GM18867 (cell line): Measurements from ENCODE around the gene PRSS22.

Experiments
- ATAC-seq: cut with Tn5 transposase; IDR thresholded peaks from one replicate; pipeline ENCODE4 v1.9.1; 2021; ENCODE audit warnings: mild to moderate bottlenecking, moderate library complexity; ENCODE audit not compliant: unreplicated experiment

The PRSS22 gene

DNA sequence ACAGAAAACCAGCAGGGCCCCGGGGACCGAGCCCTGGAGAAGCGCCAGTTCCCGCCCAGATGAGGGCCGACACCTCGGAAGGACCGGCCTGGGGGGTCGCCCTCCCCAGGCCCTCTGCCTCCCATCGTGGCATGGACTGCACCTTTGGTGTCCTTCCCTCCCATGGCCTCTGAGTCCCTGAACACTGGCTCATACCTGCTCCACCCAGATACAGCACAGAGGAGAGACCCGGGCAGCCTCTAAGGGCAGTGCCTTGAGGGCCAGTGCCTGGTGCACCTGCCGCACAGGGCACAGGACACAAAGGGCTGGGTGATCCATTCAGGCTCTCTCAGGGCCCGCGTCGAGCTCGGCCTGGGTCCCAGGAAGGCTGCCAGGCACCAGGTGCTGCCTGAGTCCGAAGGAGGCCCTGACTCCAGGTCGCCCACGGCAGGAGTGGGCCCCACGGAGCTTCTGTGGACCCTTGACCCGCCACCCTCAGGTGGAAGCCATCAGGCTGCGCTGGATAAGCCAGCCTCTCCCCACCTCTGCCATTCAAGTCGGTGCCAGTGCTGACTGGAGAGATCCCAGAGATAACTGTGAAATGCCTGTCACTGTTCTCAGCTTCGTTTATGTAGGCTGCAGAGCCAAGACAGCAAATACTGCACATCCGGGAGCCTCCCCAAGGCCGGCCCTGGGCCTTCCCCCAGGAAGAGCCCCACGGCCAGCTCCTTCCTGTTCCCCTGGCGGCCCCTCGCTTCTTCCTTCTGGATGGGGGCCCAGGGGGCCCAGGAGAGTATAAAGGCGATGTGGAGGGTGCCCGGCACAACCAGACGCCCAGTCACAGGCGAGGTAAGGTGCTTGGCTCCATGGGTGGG, 28.2 kb downstream of the PRSS22 start, which contains the start of gene ZG16B:
Gene ZG16B, plus strand, starts transcription at position 803 of the 854 bp plus-strand sequence. CDS start 139 bp downstream, outside the sequence.
- ATAC-seq = no peak

DNA sequence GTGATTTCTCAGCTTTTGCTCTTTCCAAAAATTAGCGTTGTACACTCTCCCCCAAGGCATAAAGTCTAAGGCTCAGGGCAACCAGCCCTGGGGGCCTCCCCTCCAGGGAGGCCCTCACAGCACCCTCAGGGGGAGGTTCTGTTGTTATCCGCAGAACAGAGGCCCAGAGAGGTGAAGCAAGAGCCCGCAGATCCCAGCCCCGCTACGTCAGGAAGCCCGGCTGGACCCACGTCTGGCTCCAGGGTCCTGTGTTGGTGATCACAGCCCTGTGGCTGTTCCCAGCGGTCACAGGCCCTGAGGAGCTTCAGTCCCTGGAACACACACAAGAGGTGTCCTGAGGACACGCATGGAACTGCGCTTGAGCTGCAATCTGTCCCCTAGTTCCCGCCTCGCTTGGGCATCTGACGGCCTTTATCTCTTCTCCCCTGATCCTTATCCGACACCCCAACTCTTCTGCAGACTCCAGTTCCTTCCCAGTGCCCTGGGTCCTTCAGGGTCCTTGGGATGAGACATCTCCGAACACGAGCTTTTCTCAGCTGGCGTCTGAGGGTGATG, 29.0 kb downstream of the PRSS22 start:
- ATAC-seq = no peak

DNA sequence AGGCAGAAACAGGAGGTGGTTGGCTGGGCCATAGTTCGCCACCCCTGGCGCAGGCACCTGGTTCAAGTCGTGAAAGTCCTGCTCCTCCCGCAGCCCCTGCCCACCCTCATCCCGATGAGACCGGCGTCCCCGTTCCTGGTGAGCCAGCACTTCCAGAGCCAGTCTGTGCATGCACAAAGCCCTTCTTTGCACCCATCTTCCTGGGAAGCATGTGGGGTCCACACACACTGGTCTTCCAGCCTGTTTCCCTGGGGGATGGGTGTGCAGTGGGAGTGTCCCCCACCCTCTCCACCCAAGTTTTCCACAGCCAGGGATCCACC, 29.5 kb downstream of the PRSS22 start:
- no peak for ATAC-seq

DNA sequence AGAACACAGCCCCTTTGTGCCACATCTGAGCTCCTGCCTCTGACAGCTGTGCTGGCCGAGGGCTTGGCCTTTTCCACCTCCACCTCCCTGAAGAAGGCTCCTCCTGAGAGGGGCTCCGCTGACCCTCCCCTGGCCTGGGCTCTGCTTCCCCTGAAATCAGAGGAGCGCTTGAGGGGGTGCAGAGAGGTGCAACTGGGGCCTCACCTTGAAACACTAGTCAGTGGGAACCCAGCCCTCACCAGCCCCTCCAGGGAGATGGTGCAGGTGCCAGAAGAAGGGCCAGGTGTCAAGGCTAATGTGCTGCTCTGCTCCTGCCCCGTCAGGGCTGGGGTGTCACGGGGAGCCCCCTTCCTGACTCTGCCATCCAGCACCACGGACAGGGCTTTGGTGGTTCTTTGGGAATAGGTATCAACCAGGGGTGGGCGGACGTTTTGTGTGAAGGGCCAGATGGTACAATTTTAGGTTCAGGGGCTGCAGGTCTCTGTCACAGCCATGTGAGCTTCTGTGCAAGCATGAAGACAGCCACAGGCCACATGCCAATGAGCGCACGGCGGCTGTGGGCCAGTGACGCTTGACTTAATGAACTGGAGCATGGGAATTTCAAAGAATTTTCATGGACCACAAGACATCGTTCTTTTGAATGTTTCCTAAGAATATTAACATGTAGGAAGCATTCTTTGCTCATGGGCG, 30.0 kb downstream of the PRSS22 start:
- no peak for ATAC-seq

DNA sequence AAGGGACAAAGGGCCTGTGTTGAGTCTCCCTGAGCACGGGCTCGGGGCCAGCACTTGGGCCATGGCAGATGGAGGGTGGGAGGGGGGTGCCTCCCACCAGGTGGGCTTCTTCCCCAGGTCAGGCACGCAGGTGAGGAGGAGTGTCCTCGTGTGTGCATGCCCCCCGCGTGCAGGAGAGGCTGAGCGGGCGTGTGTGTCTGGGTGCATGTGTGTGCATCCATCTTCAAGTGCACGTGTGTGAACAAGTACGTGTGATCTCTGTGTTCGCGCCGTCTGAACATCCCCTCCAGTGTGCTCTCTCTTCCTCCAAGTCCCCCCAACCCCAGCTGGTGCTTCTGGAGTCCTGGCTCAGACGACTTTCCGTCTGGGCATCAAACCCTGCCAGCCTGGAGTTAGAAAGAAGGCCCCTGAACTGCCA, 30.6 kb downstream of the PRSS22 start:
- no peak for ATAC-seq

DNA sequence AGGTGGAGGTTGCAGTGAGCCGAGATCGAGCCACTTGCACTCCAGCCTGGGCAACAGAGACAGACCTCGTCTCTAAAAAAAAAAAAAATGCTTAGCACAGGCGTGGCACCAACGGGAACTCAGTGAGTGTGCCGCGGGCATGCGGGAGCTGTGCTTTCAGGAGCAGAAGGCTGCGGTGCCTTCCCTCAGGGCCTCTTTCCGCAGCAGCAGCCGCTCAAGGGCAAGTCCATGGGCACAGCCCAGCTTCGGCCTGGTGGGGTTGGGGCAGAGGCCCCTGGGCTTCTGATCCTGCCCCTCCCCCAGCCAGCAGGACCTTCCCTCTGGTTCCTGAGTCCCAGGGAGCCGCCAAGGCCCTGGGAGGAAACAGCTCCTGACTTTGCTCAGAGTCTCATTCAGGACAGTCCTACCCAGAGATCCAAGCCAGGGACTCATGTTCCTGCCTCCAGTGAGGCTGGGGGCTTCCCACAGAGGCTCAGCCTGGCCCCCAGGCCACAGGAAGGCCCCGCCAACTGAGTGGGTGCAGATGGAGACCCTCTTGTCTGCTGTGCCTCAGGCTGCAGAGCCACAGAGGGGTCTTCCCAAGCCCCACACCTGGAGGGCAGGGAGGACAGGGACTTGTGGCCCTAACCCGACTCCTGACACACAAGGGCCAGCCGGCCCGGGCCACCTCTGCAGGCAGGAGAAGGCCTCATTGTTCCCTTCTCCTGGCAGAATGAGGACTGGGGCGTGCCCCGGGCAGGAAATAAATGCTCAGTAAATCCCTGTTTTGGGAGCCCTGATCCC, 31.2 kb downstream of the PRSS22 start:
- no peak for ATAC-seq

DNA sequence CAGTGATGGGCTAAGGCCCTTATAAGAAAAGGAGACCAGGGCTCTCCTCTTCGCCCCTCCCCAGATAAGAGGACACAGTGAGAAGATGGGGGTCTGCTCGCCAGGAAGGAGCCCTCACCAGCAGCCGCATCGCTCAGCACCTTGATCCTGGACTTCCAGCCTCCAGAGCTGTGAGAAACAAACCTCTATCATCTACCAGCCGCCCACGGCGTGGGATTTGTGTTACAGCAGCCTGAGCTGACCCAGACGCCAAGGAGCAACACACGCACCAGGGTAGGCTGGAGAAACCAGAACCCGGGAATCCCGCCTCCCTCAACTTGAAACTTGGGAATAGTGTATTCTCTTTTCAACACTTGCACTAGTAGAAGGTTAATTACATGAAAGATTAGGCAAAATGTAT, 32.1 kb downstream of the PRSS22 start:
- no peak for ATAC-seq

DNA sequence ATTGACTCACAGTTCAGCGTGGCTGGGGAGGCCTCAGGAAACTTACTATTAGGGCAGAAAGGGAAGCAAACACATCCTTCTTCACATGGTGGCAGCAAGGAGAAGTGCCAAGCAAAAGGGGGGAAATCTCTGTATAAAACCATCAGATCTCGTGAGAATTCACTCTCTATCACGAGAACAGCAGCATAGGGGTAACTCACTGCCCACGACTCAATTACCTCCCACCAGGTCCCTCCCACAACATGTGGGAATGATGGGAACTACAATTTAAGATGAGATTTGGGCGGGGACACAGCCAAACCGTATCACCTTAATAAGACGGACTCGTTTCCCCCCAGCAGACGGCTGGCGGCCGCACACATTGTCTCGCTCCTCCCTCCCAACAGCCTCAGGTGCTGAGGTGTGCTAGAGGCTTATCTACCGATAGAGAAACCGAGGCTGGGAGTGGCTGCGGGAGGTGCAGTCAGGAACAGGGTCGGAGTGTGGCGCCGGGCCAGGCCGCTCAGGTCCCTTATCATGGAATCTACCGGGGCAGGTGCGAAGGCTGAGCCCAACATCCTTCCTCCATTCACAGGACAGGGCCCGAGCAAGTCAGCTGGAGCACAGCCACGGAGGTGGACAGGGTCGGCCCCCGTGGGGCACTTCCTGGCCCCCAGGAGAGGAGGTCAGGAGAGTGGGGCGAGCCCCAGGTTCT, 32.8 kb downstream of the PRSS22 start:
- ATAC-seq = no peak

DNA sequence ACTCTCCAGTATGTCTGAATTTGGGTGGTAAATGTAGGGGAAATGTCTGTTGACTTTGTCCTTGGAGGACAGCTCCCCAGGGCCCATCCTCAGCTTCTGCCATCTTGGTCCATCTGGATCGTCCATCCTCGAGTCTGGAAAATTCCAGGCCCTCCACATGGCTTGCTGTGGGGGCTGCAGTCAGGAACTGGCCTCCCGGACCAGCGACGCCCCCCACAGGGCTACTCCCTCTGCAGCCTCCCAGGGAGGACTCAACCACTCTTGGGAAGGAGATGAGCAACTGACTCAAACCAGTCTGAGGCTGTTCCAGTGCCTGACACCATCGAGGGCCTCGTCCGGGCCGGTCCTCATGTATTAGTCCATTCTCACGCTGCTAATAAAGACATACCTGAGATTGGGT, 33.3 kb downstream of the PRSS22 start:
- ATAC-seq = no peak

DNA sequence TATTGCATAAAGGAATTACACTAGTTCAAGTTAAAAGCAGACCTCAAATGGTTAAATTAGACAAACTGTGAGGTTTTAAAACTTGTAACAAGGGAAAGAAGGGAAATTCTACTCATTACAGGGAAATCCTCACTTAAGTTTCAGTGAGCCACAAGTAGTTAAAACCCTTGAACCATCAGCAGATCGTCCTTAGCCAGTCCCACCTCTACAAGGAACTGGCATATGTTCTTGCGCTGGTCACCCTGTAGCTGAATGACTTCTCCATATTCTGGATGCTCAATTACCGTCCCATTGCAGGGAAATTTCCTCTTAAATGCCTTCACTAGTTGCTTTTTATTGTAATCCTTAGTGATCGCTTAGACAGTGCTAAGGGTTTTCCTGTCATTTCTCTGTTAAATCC, 35.5 kb downstream of the PRSS22 start:
- no peak for ATAC-seq

DNA sequence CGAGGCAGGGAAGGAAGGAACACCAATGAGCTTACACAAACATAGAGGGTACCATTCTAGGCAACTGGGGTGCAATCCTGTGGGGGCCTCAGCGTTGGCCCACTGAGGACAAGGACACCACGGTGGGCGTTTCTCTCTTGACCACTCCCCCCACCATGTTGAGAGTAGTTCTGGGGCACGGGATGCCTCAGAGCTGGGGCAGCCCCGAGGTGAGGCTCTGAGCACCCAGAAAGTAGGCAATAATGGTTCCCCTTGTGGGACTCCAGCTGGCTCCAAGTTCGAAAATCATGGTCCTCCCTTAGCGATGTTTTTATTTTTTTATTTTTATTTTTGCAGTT, 35.8 kb downstream of the PRSS22 start:
- ATAC-seq = no peak

DNA sequence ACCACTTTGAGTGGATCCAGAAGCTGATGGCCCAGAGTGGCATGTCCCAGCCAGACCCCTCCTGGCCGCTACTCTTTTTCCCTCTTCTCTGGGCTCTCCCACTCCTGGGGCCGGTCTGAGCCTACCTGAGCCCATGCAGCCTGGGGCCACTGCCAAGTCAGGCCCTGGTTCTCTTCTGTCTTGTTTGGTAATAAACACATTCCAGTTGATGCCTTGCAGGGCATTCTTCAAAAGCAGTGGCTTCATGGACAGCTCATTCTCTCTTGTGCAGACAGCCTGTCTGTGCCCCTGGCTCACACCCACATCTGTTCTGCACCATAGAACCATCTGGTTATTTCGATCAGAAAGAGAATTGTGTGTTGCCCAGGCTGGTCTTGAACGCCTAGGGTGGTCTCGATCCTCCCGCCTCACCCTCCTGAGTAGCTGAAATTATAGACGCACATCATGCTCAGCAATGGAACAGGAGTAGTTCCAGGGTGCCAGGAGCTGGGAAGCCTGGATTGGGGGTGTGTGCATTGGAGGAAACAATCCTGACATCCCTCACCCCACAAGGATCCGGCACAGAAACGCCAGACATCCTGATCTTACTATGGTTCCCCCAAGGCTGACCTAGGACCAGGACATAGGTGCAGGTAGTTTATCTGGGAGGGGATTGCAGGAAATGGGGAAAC, 36.3 kb downstream of the PRSS22 start:
- ATAC-seq = no peak

DNA sequence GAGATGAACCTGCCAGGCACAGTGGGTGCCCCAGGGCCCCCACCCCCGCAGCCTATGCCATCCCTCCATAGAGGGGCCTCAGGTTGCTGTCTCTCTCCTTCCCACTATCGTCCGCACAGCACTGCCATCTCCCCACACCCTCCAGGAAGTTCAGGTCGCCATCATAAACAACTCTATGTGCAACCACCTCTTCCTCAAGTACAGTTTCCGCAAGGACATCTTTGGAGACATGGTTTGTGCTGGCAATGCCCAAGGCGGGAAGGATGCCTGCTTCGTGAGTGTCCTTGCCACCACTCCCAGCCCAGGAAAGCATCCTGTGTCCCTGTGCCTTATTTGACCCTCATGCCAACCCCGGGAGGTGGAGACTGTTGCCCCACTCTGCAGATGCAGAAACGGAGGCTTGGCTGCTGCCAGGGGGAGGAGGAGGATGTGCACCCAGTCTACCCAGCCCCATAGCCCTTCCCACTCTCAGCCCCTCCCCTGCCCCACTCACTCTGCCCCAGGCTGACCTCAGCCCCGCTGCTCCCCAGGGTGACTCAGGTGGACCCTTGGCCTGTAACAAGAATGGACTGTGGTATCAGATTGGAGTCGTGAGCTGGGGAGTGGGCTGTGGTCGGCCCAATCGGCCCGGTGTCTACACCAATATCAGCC, 37.0 kb downstream of the PRSS22 start:
- no peak for ATAC-seq

DNA sequence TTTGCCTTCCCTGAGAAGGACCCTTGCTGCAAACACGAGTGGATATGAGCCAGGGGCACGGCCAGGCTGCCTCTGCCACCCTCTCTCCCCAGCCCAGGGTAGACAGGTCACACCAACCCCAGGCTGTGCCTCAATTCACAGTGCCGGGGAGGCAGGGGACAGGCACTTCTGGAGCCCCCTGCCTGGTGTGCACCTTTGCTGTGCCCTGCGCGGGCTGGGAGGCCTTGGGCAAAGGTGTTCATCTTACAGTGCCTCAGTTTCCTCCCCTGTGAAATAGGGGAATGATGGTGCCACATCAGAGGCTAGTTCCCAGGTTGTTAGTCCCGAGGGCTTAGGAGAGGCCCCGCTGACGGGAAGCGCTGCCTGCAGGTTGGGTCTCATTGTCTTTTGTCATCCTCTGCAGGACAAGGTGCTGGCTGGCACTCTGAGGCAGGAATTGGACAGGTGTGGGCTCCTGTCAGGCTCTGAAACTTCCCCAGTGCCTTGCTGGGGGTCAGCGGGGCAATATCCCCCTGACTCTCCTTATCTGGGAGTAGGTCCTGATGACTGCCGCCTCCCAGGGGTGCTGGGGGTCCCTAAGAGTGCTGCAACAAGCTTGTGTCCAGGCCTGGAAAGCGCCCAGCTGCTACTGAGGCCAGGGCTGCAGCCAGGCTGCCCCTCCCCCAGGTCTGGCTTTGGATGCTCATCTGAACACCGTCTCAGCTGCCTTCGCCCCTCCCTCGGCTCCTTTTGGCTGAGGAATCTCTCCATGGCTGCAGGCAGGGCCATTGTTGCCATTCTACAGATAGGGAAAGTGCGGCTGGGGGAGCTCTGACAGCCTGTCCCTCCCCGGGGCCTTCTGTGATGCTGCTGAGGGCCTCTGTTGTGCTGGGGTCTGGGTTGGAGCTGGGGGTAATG, 37.8 kb downstream of the PRSS22 start:
- ATAC-seq = no peak

DNA sequence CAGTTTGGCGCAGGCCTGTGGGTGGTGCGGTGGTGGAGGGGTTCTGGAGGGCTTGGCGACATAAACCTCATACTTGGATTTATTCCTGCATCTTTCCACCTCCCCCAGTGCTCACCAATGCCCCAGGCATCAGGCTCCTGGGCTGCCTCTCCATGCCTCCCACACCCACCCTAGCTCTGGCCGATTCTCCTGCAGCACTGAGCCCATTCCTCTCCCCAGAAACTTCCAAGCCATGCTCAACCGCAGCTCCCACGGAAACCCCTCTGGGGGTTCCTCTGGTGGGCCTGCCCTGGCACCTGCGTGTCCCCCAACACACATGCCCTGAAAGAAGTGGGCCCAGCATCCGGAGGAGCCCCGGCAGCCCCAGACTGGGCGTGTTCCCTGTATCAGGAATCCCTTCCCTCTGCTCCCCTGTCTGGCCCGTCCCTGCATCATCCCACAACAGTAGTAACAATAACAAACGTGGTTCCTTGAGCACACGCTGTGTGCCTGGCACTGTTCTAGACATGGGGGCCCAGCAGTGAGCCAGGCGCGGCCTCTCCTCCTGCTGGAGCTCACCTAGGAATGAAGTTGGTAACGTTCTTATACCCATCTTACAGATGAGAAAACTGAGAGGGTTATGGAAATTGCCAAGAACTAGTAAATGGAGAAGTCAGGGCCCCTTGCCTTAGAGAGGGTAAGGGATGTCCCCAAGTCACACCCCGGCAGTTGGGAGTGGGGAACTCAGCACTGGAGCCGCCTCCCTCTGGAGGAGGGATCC, 38.6 kb downstream of the PRSS22 start:
- ATAC-seq = no peak

DNA sequence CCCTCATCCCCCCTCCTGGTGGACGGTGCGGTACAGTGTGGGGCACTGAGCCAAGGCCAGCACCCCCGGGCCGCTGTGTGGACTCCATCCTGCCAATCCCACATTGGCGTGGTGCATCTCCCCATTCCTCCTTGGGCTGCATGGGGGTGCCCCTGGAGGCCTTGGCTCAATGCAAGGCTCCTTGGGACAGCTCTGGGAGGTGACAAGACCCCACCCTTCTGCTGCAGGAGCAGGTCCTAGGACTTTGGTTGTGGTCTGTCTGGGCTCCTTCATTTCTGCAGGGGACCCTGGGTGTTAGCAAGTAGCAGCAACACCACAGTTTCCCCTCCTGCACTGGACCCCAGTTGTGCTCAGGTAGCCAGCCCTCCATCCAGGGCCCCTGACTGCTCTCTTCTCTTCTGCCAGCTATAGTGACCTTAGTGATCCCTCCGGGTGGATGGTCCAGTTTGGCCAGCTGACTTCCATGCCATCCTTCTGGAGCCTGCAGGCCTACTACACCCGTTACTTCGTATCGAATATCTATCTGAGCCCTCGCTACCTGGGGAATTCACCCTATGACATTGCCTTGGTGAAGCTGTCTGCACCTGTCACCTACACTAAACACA, 39.6 kb downstream of the PRSS22 start:
- no peak for ATAC-seq

DNA sequence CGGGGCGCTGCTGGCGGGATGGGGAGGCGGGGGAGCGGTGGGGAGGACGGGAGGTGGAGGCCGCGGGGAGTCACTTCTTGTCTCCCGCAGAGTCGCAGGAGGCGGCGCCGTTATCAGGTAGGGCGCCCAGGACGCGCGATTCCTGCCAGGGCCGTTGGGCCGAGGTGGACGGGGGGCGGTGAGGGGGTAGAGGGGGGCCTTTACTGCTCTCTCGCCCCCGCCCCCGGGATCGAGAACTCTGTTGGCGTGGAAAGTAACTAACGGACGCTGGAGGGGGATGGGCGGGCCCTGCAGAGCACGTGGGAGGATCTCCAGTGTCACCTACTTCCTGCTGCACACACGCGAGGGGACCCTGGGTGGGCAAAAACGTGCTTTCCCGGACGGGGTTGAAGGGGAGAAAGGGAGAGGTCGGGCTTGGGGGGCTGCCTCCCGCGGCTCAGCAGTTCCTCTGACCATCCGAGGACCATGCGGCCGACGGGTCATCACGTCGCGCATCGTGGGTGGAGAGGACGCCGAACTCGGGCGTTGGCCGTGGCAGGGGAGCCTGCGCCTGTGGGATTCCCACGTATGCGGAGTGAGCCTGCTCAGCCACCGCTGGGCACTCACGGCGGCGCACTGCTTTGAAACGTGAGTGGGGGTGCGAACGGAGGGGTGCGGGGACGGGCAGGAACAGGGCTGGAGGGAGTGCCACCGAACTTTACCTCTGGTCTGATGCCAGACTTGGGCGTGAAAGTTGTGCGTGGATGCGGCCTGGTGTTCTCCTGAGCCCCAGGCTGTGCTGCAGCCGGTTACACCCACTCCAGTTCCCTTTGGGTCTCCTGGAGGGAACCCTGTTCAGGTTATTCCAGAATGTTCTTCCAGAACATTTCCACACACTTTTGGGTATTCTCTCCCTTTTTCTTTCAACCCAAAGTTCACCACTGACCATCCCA, 40.4 kb downstream of the PRSS22 start:
- ATAC-seq = no peak
